Activated CD4-positive, alpha-beta T cell treated with anti-CD3 and anti-CD28 coated beads, Interleukin-2, amount 50 U/mL, for 16 hours (primary cell): ENCODE data around the gene CDKN1A.
A peak's percentile ranks its signal among the peaks of the same experiment; 100 is the strongest.
"Not testable (repeated sequence)": the region's sequence is repeated elsewhere in the genome, so short reads cannot be mapped to it uniquely, and the experiment has no call there.

Experiments used
- DNase-seq: peaks from one replicate; pipeline ENCODE4 v3.0.0-alpha.2; 2020

Gene CDKN1A

DNA sequence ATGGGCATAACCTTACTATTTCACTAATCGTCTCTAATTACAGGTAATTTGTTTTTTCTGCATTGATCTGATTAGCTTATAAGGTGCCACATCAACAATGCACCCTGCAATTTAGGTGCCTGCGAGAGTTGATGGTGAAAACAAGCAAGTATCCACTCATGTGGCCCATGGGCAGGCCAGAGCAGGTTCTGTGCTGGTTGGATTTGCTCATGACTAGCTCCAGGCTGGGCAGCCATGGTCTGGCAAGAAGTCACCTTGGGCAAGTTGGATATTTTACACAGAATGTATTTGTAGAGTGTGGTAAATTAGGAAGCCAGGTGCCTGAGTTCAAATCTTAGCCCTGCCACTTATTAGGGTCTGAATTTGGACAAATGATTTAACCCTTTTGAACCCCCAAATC, 44.4 kb downstream of the CDKN1A start:
- no peak for DNase-seq

DNA sequence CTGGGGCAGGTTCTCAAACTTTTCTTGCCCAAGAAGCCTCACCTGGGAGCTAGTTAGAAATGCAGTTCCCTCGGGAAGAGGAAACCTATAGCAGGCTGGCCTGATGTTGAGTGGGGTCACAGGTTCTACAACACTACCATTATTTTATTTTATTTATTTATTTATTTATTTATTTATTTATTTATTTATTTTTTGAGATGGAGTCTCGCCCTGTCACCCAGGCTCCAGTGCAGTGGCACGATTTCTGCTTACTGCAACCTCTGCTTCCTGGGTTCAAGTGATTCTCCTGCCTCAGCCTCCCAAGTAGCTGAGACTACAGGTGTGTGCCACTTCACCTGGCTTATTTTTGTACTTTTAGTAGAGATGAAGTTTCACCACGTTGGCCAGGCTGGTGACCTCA, 45.5 kb downstream of the CDKN1A start:
- not testable (repeated sequence) for DNase-seq

DNA sequence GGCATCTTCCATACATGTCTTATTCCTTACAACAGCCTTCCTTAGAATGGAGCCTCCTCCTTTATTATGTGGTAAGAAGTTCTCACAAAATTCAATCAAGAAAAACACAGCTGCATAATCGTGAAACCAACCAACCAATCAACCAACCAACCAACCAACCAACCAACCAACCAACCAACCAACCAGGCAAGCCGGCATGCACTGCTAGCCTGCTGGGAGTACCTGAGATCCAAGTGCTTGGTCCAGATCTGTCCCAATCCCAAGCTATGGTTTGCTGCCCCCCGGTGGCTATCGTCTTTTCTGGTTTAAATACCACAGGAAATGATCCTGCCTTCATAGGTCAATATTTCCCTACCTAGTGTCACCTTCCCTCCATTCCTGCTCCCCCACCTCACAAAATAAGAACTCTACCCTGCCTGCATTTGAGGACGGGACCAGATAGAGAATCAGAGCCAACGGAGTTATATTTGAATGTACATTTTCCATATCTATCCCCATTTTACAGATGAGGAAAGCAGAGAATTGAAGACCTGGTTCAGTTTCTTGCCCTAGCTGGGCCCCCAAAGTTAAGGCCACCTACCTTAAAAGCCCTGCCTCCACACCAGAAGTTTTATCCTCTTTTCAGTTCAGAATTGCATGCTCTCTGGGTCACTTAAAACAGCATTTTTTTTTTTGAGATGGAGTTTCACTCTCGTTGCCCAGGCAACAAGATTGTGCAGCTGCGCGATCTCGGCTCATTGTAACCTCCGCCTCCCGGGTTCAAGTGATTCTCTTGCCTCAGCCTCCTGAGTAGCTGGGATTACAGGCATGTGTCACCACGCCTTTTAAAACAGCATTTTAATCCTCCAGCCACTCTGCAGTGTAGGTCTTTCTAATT, 46.2 kb downstream of the CDKN1A start:
- DNase-seq: peak; percentile 58

GRCh38 chr6:36725581-36725980, 47.1 kb downstream of the CDKN1A start:
- no peak for DNase-seq

- peak; percentile 27 for DNase-seq
Measured at GRCh38 chr6:36727505-36728021, 49.0 kb downstream of the CDKN1A start.

DNA sequence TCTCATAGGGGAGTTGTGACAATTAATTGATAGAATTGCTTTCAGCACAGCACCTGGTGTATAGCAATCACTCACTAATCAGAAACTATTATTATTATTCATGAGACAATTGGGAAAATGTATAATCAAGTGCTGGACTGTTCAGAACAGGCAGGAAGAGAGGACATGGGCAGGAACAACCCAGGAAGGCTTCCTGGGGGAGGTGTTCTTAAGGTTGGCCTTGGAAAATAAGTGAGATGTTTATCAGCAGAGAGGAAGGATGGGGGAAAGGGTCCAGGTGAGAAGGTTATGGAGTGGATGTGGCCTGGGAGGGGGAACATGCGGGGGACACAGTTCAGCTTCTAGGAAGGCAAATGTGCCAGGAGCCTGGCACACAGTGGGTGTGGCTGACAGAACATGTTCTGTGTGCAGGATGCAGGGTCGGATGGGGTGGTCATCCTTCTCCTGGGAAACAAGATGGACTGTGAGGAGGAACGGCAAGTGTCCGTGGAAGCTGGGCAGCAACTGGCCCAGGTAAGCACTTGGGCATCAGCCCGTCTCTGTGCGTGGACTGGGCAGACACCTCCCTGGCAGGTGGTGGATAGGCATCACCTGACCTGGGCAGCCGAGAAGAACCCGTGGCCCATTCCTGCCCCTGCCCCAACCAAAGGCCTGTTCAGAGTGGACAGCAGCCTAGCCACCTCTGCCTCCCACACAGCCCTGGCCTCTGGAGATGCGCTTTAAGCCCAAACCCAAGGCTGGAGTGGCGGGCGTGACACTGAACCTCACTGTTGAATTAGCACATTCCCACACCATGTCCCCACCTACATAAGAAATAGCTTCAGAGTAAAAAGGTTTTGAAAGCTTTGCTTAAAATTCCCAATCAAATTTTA, 50.0 kb downstream of the CDKN1A start:
- no peak for DNase-seq

- DNase-seq: no peak
Measured at GRCh38 chr6:36729161-36729524, 50.6 kb downstream of the CDKN1A start.

- no peak for DNase-seq
Measured at GRCh38 chr6:36730424-36731380, 52.2 kb downstream of the CDKN1A start.

GRCh38 chr6:36731622-36732310, 53.3 kb downstream of the CDKN1A start:
- no peak for DNase-seq

DNA sequence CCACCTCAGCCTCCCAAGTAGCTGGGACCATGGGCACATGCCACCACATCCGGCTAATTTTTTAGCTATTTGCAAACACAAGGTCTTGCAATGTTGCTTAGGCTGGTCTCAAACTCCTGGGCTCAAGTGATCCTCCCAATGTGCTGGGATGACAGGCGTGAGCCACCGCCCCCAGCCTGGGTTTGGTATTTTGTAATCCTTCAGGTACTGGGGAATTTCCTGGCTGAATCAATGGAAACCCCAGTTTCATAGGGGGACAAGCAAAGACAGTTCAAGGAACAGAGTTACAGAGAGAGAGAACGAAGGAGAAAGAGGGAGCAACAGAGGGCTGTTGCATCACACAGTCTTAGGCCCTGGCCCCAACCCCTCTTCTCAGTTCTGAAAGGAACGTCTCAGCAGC, 54.8 kb downstream of the CDKN1A start:
- no peak for DNase-seq

GRCh38 chr6:36734486-36735060, 56.1 kb downstream of the CDKN1A start:
- DNase-seq: no peak

- DNase-seq: peak; percentile 72
Measured at GRCh38 chr6:36735110-36736071, 56.9 kb downstream of the CDKN1A start.
